Tibial artery (tissue), 4 donors: ENCODE results near the gene BLVRB.

ENCODE experiments used
- DNase-seq, 2 donors: peaks; one replicate each; pipeline ENCODE4 v3.0.0-alpha.2; 2019
- H3K27ac ChIP-seq, 2 donors: fragments of 200-600 bp; sonication (generic) in 1 of 2; 1 replicate in 1 of 2; 2 replicates in 1 of 2; pipeline ENCODE4 v1.5.1; 2018 to 2019; ENCODE audit warnings: mild to moderate bottlenecking in 1 of 2
- H3K27me3 ChIP-seq, 2 donors: fragments of 200-600 bp; sonication (generic) in 1 of 2; one replicate each; pipeline versions ENCODE4 v1.5.1 to v1.6.0; 2016 to 2019
- H3K36me3 ChIP-seq, 3 donors: fragments of 200-600 bp; sonication (generic) in 2 of 3; one replicate each; pipeline ENCODE4 v1.5.1; 2016 to 2019; ENCODE audit warnings: mild to moderate bottlenecking in 2 of 3
- H3K4me1 ChIP-seq, 4 donors: fragments of 200-600 bp; sonication (generic) in 2 of 4; 1 replicate in 3 of 4; 2 replicates in 1 of 4; pipeline ENCODE4 v1.5.1; 2016 to 2019
- H3K4me3 ChIP-seq, 2 donors: fragments of 200-600 bp; sonication (generic) in 1 of 2; 1 replicate in 1 of 2; 2 replicates in 1 of 2; pipeline ENCODE4 v1.5.1; 2018 to 2019; ENCODE audit warnings: mild to moderate bottlenecking in 2 of 2
- H3K9me3 ChIP-seq, 3 donors: fragments of 200-600 bp; sonication (generic) in 1 of 3; one replicate each; pipeline ENCODE4 v1.5.1; 2016 to 2019
- intact Hi-C: fragments of 100-400 bp; cut with DNase I; formaldehyde crosslinking; loops from one replicate; pipeline ENCODE4 v1.15.0; 2023; ENCODE audit warnings: low total_unique reads
- TF ChIP-seq, protein P1 (sequence below), 2 experiments: fragments of 200-600 bp in 1 of 2; fragments of 450-650 bp in 1 of 2; IDR thresholded peaks; one replicate each; pipeline ENCODE4 v1.5.1; 2017 to 2019; ENCODE audit warnings: antibody characterized with exemption in 2 of 2, mild to moderate bottlenecking in 1 of 2, moderate library complexity in 1 of 2

BLVRB gene

DNA sequence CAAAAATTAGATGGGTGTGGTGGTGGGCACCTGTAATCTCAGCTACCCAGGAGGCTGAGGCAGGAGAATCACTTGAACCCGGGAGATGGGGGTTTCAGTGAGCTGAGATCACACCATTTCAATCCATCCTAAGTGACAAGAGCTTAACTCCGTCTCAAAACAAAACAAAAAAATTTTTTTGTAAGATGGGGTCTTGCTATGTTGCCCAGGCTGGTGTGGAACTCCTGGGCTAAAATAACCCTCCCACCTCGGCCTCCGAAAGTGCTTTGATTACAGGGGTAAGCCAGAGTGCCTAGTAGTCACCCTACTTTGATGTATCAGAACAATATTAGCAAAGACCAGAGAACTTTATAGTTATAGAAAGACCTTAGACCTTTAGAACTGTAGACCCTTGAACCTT, 9.2 kb upstream of the BLVRB start:
- no peaks in the 10 kb centered on the region for H3K4me1 ChIP-seq
- H3K27me3 ChIP-seq, result no peaks in the 10 kb centered on the region
- TF ChIP-seq, protein P1, sequence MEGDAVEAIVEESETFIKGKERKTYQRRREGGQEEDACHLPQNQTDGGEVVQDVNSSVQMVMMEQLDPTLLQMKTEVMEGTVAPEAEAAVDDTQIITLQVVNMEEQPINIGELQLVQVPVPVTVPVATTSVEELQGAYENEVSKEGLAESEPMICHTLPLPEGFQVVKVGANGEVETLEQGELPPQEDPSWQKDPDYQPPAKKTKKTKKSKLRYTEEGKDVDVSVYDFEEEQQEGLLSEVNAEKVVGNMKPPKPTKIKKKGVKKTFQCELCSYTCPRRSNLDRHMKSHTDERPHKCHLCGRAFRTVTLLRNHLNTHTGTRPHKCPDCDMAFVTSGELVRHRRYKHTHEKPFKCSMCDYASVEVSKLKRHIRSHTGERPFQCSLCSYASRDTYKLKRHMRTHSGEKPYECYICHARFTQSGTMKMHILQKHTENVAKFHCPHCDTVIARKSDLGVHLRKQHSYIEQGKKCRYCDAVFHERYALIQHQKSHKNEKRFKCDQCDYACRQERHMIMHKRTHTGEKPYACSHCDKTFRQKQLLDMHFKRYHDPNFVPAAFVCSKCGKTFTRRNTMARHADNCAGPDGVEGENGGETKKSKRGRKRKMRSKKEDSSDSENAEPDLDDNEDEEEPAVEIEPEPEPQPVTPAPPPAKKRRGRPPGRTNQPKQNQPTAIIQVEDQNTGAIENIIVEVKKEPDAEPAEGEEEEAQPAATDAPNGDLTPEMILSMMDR (IDR thresholded peaks at IDR 0.05), result no peak
- H3K9me3 ChIP-seq, result no peaks in the 10 kb centered on the region
- no peak for DNase-seq
- no peak overlapping the region for H3K27ac ChIP-seq
- intact Hi-C loops, result no loop called here
- no peak overlapping the region for H3K4me3 ChIP-seq
- no peaks in the 10 kb centered on the region for H3K36me3 ChIP-seq

DNA sequence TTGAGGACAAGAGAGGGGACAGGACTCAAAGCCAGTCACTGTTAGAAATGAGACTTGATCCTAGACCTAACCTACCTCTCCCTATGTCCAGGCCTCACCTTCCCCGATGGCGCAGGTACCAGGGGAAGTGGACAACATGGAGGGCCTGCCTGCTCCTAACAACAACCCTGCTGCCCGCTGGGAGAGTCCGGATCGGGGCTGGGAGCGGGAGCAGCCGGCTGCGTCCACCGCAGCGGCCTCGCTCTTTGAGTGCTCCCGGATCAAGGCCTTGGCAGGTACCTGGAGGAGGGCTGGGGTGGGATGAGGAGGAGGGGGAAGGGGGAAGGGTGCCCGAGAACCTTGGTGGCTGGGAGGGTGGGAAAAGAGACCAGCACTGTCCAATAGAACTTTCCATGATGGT, 7.0 kb upstream of the BLVRB start:
- Histone ChIP-seq H3K27me3 (no peaks in the 10 kb centered on the region), H3K36me3 (no peaks in the 10 kb centered on the region), H3K9me3 (no peaks in the 10 kb centered on the region), H3K4me3 (no peak overlapping the region), H3K27ac (no peak overlapping the region), H3K4me1 (peaks cover 0 to 3% (median under 1%) of the 10 kb centered on the region in 4 donors)
- intact Hi-C loops, result no loop called here
- TF ChIP-seq, protein P1 (IDR thresholded peaks at IDR 0.05), result no peak
- DNase-seq, result no peak

DNA sequence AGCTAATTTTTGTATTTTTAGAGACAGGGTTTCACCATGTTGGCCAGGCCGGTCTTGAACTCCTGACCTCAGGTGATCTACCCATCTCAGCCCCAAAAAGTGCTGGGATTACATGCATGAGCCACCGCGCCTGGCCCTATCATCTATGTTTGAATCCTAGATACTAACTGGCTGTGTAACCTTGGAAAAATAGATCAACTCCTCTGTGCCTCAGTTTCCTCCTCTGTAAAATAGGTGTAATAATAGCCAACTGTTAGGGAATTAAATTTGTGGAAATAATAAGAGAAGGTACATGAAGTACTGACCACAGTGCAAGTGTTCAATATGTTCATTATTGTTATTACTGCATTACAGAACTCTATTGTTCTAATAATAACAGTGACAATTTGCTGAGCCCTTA, 5.6 kb upstream of the BLVRB start:
- Histone ChIP-seq H3K27ac (no peak overlapping the region), H3K9me3 (no peaks in the 10 kb centered on the region), H3K4me3 (no peak overlapping the region), H3K27me3 (no peaks in the 10 kb centered on the region), H3K36me3 (no peaks in the 10 kb centered on the region), H3K4me1 (peaks cover 0 to 12% (median 11%) of the 10 kb centered on the region in 4 donors)
- intact Hi-C loops, result no loop called here
- no peak for DNase-seq
- TF ChIP-seq, protein P1 (IDR thresholded peaks at IDR 0.05), result no peak

DNA sequence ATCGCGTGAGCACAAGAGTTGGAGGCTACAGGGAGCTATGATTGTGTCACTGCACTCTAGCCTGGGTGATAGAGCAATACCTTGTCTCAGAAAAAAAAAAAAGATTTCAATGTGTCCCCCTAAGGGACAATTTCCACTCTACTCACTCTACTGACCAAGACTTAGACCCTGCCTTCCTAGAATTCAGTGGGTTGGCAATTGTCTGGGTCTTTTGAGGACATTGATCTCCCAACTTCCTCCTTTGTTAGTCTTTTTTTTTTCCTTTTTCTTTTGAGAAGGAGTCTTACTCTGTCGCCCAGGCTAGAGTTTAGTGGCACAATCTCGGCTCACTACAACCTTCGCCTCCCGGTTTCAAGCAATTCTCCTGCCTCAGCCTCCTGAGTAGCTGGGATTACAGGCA, 3.5 kb upstream of the BLVRB start:
- intact Hi-C loops, result loop anchor here (10.0 kb wide), 1 partner anchor 126 kb away; no protein-coding TSS in a partner anchor
- Histone ChIP-seq H3K4me1 (peaks cover 0 to 25% (median 23%) of the 10 kb centered on the region in 4 donors), H3K9me3 (no peaks in the 10 kb centered on the region), H3K36me3 (no peaks in the 10 kb centered on the region), H3K27ac (no peak overlapping the region), H3K27me3 (no peaks in the 10 kb centered on the region), H3K4me3 (no peak overlapping the region)
- no peak for DNase-seq
- TF ChIP-seq, protein P1 (IDR thresholded peaks at IDR 0.05), result no peak

DNA sequence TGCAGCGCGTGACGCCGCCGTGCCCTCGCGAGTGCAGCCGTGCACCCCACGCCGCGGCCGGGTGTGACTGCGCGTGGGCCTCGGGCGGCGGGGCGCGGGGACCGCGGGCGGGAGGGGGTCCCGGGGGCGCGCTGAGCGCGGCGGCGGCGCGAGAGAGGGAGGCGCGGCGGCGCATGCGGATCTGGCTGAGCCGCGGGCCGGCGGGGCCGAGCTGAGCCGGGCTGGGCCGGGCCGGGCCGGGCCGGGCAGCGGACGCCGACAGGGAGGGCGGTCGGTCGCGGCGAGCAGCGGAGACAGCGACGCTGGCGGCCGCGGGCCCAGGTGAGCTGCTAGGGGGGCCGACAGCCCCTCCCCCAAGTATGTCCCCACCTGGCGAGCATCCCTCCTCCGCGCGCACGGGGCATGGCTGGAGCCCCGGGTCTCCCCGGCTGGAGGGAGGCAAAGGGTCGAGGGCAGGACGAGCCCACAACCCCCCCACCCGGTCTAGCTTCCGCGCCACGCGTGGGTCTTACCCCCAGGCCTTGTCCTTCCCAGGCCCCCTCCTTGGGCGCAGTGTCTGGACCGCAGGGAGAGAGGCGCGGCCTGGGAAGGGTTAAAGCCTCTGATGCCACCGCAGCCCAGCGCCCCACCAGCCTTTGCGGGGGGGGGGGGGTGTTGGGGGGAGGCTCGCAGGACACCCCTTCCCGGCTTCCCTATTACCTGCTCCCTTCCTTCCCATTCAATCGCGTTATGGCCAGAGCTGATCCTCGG, 1.6 kb upstream of the BLVRB start, which contains the start of gene SPTBN4:
TSS of gene SPTBN4 (plus strand) at position 17 of the 750 bp plus-strand sequence. CDS start 5,621 bp downstream, outside the sequence.
- H3K4me3 ChIP-seq, result peak within 1 kb of the TSS; percentile 47 to 82
- no peaks in the 10 kb centered on the region for H3K9me3 ChIP-seq
- H3K27ac ChIP-seq, result peak within 1 kb of the TSS; percentile 69 to 92
- no peaks in the 10 kb centered on the region for H3K27me3 ChIP-seq
- DNase-seq, result peak in 1 of 2 donors; percentile 73
- H3K4me1 ChIP-seq, result peaks cover 0 to 36% (median 26%) of the 10 kb centered on the region in 4 donors
- intact Hi-C loops, result loop anchor here (10.0 kb wide), 1 partner anchor 128 kb away; no protein-coding TSS in a partner anchor
- TF ChIP-seq, protein P1 (IDR thresholded peaks at IDR 0.05), result no peak
- H3K36me3 ChIP-seq, result no peaks in the 10 kb centered on the region
